ENCODE data around the gene DSCAML1.

The DSCAML1 gene

DNA sequence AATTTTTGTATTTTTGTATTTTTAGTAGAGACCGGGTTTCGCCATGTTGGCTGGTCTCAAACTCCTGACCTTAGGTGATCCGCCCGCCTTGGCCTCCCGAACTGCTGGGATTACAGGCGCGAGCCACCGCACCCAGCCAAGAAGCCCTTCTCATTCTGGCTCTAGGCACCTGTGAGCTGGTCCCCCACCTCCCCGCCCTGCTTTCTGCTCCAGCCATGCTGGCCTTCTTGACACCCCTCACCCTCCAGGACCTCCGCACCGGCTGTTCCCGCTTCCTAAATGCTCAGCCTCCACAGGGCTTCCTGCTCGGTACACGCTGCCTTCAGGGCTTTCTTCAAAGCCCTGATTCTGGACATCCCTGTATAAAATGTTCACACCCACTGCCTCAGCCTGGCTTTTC is 33.1 kb upstream of the DSCAML1 start:
- no CpG with 5 or more reads among the region's 14 CpGs for WGBS (ENCODE audit: insufficient coverage, insufficient read length)
- Histone ChIP-seq H3K9me3 (ENCODE audit: control insufficient read depth, insufficient read depth, low read length) (no peaks in the 10 kb centered on the region), H3K4me3 (ENCODE audit: low read length) (no peak overlapping the region)

DNA sequence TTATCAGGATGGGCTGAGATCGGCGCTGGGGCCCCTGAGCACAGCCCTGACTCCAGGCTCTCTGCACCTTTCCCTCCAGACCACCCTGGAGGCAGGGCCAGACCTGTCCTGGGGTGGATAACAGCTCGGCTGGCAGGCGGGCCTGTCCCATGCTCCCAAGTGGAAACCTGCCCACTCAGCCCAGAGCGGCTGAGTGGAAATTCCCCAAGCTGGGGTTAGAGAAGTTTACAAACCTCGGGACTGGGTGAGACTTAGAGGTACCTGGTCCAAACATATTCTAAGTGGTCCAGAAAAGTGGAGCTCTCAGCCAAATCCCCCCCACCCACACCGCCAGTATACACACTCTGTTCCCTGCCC is 32.3 kb upstream of the DSCAML1 start:
- no CpG with 5 or more reads among the region's 7 CpGs for WGBS (ENCODE audit: insufficient coverage, insufficient read length)
- no peak overlapping the region for H3K4me3 ChIP-seq (ENCODE audit: low read length)
- H3K36me3 ChIP-seq (ENCODE audit: control insufficient read depth, insufficient read depth, low read length): no peaks in the 10 kb centered on the region
- no peaks in the 10 kb centered on the region for H3K9me3 ChIP-seq (ENCODE audit: control insufficient read depth, insufficient read depth, low read length)
- no peaks in the 10 kb centered on the region for H3K27me3 ChIP-seq (ENCODE audit: control insufficient read depth, insufficient read depth, low read length)
- H3K4me1 ChIP-seq (ENCODE audit: control insufficient read depth, insufficient read depth, low read length): peaks cover 5% of the 10 kb centered on the region; the same call in 1 of the 2 replicates
- no peak overlapping the region for H3K27ac ChIP-seq (ENCODE audit: low read length)
- no peak for DNase-seq (ENCODE audit: low read depth, low spot score)

More for the DNA sequence above, 33.1 kb upstream of the DSCAML1 start:
- no peaks in the 10 kb centered on the region for H3K27me3 ChIP-seq (ENCODE audit: control insufficient read depth, insufficient read depth, low read length)
- no peaks in the 10 kb centered on the region for H3K4me1 ChIP-seq (ENCODE audit: control insufficient read depth, insufficient read depth, low read length)
- no peak for DNase-seq (ENCODE audit: low read depth, low spot score)
- no peak overlapping the region for H3K27ac ChIP-seq (ENCODE audit: low read length)
- H3K36me3 ChIP-seq (ENCODE audit: control insufficient read depth, insufficient read depth, low read length): no peaks in the 10 kb centered on the region

DNA sequence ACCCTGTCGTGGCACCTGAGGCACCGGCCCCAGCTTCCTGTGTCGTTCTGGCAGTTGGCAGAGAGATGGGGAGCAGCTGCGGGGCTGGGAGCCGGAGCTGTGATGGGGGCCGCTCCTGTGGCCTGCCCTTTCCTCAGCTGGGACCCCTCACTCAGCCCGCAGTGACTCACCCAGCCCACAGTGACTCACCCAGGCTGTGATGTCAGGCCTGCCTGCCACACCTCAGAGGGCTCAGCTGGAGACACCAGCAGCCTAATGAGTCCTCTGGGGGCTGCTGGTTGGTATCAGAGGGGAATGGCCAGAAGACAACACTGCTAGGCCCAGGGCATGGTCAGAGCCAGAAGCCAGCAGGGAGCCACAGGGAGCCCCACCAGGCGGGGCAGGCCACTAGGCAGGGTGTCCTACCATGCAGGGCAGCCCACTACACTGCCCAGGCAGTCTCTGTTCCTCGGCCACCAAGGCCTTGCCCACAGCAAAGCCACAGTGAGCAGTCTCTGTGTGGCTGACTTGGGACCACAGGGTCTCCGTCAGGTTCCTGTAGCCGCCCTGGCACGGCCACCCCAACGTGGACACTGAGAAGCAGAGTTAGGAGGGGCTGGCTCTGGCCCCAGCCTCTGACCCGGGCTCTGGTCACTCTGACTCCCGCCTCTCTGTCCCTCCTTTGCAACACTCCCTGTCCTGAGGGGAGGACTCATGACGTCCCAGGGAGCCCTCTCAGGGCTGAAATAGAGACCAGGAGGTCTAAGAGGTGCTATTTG is 31.8 kb upstream of the DSCAML1 start:
- Histone ChIP-seq H3K27me3 (ENCODE audit: control insufficient read depth, insufficient read depth, low read length) (no peaks in the 10 kb centered on the region), H3K27ac (ENCODE audit: low read length) (no peak overlapping the region), H3K9me3 (ENCODE audit: control insufficient read depth, insufficient read depth, low read length) (no peaks in the 10 kb centered on the region), H3K36me3 (ENCODE audit: control insufficient read depth, insufficient read depth, low read length) (no peaks in the 10 kb centered on the region), H3K4me1 (ENCODE audit: control insufficient read depth, insufficient read depth, low read length) (peaks cover 5% of the 10 kb centered on the region; the same call in 1 of the 2 replicates), H3K4me3 (ENCODE audit: low read length) (no peak overlapping the region)
- no CpG with 5 or more reads among the region's 16 CpGs for WGBS (ENCODE audit: insufficient coverage, insufficient read length)
- no peak for DNase-seq (ENCODE audit: low read depth, low spot score)

DNA sequence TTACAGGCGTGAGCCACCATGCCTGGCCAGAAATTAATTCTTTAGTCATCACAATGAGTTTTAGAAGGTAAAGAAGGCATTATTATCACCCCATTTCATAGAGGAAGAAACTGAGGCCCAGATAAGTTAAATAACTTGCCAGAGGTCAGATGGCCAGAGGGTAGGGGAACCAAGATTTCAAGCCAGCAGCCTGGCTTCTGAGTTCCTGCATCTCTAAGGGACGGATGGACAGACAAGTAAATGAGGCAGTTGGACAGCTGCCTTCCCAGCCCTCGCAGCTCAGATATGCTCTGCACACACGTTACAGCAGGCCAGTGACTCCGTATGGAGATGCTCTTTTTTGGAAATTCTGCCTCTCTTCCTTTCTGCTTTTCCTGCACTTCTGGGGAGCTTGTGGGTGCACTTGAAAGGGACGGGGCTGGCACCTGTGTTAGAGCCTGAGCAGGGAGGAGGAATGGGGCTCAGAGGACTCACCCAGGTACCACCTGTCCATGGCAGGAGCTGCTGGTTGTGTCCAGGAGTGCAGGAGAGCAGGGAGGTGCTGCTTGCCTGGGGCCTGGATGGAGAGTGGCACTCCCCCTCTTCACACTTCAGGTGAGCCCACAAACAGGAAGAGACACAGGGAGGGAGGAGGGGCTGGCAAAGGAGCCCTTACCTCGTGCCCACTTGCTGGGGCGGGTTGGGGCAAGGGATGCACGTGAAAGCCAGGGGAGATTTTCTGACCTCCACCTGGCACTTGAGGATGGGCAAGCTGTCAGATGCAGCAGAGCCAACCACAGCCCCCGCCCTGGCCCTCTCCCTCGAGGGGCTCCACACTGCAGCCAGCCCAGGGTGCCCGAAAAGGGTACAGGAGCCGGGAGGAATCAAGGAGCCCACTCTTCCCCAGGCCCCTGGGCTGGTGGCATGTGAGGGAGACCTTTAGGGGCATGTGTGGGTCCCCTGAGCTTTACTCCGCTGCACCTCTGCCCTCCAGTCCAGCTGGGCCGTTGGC is 30.8 kb upstream of the DSCAML1 start:
- no peaks in the 10 kb centered on the region for H3K27me3 ChIP-seq (ENCODE audit: control insufficient read depth, insufficient read depth, low read length)
- no peaks in the 10 kb centered on the region for H3K36me3 ChIP-seq (ENCODE audit: control insufficient read depth, insufficient read depth, low read length)
- WGBS (ENCODE audit: insufficient coverage, insufficient read length): no CpG with 5 or more reads among the region's 15 CpGs
- peaks cover 6% of the 10 kb centered on the region; the same call in 1 of the 2 replicates for H3K4me1 ChIP-seq (ENCODE audit: control insufficient read depth, insufficient read depth, low read length)
- no peak overlapping the region for H3K27ac ChIP-seq (ENCODE audit: low read length)
- no peaks in the 10 kb centered on the region for H3K9me3 ChIP-seq (ENCODE audit: control insufficient read depth, insufficient read depth, low read length)
- H3K4me3 ChIP-seq (ENCODE audit: low read length): no peak overlapping the region
- no peak for DNase-seq (ENCODE audit: low read depth, low spot score)

DNA sequence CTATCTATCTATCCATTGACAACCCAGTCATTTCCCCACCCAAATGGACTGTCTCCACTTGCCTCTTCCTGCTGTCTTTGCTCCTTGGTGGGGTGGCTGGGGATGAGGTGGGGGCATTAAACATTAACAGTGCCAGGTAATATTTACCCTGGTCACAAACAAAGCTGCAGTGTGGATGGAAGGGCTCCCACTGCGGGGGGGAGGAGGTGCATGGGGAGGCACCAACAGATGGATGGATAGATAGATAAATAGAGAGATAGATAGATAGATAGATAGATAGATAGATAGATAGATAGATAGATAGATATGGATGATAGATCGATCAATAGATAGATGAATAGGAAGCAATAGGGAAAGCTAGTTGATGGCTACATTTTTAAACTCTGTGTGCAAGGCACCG is 29.8 kb upstream of the DSCAML1 start:
- Histone ChIP-seq H3K36me3 (ENCODE audit: control insufficient read depth, insufficient read depth, low read length) (no peaks in the 10 kb centered on the region), H3K4me3 (ENCODE audit: low read length) (no peak overlapping the region), H3K27ac (ENCODE audit: low read length) (no peak overlapping the region), H3K9me3 (ENCODE audit: control insufficient read depth, insufficient read depth, low read length) (no peaks in the 10 kb centered on the region), H3K4me1 (ENCODE audit: control insufficient read depth, insufficient read depth, low read length) (peaks cover 6% of the 10 kb centered on the region), H3K27me3 (ENCODE audit: control insufficient read depth, insufficient read depth, low read length) (no peaks in the 10 kb centered on the region)
- WGBS (ENCODE audit: insufficient coverage, insufficient read length): 100% methylated on average over 1 of the region's 3 CpGs
- DNase-seq (ENCODE audit: low read depth, low spot score): no peak

DNA sequence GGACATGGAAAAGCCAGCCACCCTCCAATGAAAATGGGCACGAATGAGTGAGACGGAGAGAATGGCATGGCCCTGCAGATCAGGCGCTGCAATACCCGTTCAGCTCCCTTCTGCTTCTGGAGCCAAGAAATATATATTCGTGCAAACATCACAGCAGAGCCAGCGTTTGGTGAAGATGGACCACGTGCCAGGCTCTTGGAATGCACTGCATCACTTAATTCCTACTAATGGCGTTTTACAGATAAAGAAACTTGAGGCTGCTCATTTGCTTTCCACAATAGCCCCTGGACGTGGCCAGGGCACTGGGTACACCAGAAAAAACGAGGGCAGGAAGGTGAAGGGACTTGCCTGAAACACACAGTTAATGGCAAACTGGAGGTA is 29.2 kb upstream of the DSCAML1 start:
- no CpG with 5 or more reads among the region's 10 CpGs for WGBS (ENCODE audit: insufficient coverage, insufficient read length)

DNA sequence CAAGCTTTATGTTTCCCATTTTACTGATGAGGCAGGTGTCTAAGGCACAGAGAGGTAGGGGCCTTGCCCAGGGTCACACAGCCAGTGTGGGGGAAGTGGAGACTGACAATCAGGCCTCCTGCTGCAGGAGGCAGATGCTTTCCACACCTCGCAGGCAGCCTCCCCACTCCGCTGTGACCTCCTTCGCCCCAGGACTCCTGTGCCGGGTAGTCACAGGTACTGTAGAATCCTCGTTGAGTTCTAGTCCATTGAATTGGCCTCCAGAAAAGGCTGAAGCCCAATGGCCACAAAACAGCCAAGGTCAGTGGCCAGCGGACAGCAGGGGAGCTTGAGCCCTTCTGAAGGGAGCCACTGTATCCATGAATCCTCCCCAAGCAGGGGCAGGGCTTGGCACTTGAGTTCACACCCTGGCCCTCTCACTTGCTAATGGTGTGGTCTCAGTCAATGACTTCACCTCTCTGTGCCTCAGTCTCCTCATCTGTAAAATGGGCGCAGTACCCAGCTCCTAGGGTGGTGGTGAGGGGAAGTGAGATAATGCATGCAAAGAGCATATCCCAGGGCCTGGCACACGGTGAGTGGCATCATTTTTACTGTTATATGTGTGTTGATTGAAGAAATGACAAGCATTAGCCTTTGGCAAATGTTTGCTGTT is 28.6 kb upstream of the DSCAML1 start:
- DNase-seq (ENCODE audit: low read depth, low spot score): no peak
- Histone ChIP-seq H3K4me3 (ENCODE audit: low read length) (no peak overlapping the region), H3K27me3 (ENCODE audit: control insufficient read depth, insufficient read depth, low read length) (no peaks in the 10 kb centered on the region), H3K4me1 (ENCODE audit: control insufficient read depth, insufficient read depth, low read length) (peaks cover 6% of the 10 kb centered on the region), H3K9me3 (ENCODE audit: control insufficient read depth, insufficient read depth, low read length) (no peaks in the 10 kb centered on the region), H3K27ac (ENCODE audit: low read length) (no peak overlapping the region), H3K36me3 (ENCODE audit: control insufficient read depth, insufficient read depth, low read length) (no peaks in the 10 kb centered on the region)
- WGBS (ENCODE audit: insufficient coverage, insufficient read length): no CpG with 5 or more reads among the region's 8 CpGs

More for the DNA sequence above, 29.2 kb upstream of the DSCAML1 start:
- Histone ChIP-seq H3K9me3 (ENCODE audit: control insufficient read depth, insufficient read depth, low read length) (no peaks in the 10 kb centered on the region), H3K4me3 (ENCODE audit: low read length) (no peak overlapping the region), H3K36me3 (ENCODE audit: control insufficient read depth, insufficient read depth, low read length) (no peaks in the 10 kb centered on the region), H3K27ac (ENCODE audit: low read length) (no peak overlapping the region), H3K27me3 (ENCODE audit: control insufficient read depth, insufficient read depth, low read length) (no peaks in the 10 kb centered on the region), H3K4me1 (ENCODE audit: control insufficient read depth, insufficient read depth, low read length) (peaks cover 6% of the 10 kb centered on the region)
- no peak for DNase-seq (ENCODE audit: low read depth, low spot score)

DNA sequence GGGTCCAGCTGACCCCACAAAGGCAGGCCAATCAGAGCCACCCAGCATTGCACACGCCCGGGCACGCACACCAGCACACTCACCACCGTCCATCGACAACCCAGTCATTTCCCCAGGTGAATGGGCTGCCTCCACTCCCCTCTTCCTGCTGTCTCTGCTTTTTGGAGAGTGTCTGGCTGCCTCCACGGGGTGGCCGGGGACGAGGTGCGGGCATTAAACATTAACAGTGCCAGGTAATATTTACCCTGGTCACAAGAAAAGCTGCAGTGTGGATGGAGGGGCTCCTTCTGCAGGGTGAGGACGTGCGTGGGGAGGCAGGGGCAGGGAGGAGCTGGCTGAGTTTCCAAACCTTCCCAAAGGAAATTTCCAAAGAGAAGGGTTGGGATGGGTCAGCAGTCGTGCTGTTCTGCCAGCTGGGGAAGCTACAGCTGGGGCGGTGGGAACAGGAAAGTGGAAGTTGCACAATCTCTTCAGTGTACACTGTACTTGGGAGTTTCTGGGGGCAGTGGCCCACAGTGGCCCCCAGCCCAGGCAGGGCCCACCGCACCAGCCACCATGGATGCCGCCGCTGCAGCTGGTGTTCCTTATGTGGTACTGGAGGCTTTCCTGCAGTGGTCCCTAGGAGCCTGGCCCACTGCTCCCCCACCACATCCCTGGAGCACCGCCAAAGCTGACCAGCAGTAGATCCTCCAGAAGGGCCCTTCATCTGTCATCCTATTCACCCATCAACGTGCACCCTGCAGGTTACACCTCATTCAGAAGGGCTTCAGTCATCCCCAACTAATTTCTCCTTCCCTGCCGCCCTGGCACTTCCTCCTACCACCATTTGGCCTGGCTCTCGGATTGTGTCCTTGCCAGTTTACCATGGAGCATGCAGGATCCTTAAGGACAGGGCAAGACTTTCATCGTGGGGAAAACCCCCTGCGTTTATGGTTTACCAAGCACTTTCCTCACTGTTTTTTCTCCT is 27.8 kb upstream of the DSCAML1 start, which contains the start of gene FXYD2:
TSS of gene FXYD2 (minus strand) at position 174 of the 967 bp plus-strand sequence. CDS start at position 108, 66 bp downstream.
- no CpG with 5 or more reads among the region's 22 CpGs for WGBS (ENCODE audit: insufficient coverage, insufficient read length)
- H3K4me1 ChIP-seq (ENCODE audit: control insufficient read depth, insufficient read depth, low read length): peaks cover 6% of the 10 kb centered on the region
- no peak for DNase-seq (ENCODE audit: low read depth, low spot score)
- no peak within 1 kb of the TSS for H3K27ac ChIP-seq (ENCODE audit: low read length)
- no peaks in the 10 kb centered on the region for H3K27me3 ChIP-seq (ENCODE audit: control insufficient read depth, insufficient read depth, low read length)
- no peaks in the 10 kb centered on the region for H3K9me3 ChIP-seq (ENCODE audit: control insufficient read depth, insufficient read depth, low read length)
- H3K4me3 ChIP-seq (ENCODE audit: low read length): no peak within 1 kb of the TSS
- no peaks in the 10 kb centered on the region for H3K36me3 ChIP-seq (ENCODE audit: control insufficient read depth, insufficient read depth, low read length)

DNA sequence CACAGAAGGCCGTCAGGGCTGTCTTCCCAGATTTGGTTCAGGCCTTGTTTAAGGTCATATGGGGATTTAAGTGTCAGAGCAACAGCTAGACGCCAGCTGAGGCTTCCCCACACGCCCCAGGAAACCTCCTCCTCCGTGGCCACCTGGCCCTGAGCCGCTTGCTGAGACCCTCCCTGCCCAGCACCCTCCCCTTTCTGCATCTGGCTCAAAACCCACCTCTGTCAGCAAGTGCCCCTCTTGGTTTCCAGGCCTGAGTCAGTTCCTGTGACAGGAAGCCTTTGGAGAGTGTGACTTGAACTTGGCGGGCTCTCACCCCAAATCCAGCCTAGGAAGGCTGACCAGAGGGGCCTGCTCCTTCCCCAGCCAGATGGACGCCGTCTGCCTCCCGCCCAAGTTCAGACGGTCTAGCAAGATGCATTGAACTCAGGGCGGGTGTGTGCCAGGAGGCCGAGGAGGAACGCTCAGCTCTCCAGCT is 27.0 kb upstream of the DSCAML1 start:
- Histone ChIP-seq H3K4me3 (ENCODE audit: low read length) (no peak overlapping the region), H3K9me3 (ENCODE audit: control insufficient read depth, insufficient read depth, low read length) (no peaks in the 10 kb centered on the region), H3K36me3 (ENCODE audit: control insufficient read depth, insufficient read depth, low read length) (no peaks in the 10 kb centered on the region), H3K27me3 (ENCODE audit: control insufficient read depth, insufficient read depth, low read length) (no peaks in the 10 kb centered on the region), H3K4me1 (ENCODE audit: control insufficient read depth, insufficient read depth, low read length) (peaks cover 6% of the 10 kb centered on the region), H3K27ac (ENCODE audit: low read length) (no peak overlapping the region)
- no peak for DNase-seq (ENCODE audit: low read depth, low spot score)
- WGBS (ENCODE audit: insufficient coverage, insufficient read length): no CpG with 5 or more reads among the region's 13 CpGs

Data from iPS DF 6.9 (cell line).